Effector memory CD8-positive, alpha-beta T cell (primary cell): ENCODE data around the gene USP36.
A peak's percentile ranks its signal among the peaks of the same experiment; 100 is the strongest.
"Not testable (repeated sequence)": the region's sequence is repeated elsewhere in the genome, so short reads cannot be mapped to it uniquely, and the experiment has no call there.

Source experiments
- ATAC-seq: fragments of 150-1000 bp; cut with Tn5 transposase; replicated peaks from 2 replicates; pipeline ENCODE4 v1.10.0; 2021; ENCODE audit warnings: mild to moderate bottlenecking, moderate library complexity
- DNase-seq, 3 experiments: peaks; one replicate each; pipeline ENCODE4 v3.0.0; 2021
- H3K27ac Mint-ChIP-seq, 2 donors: one replicate each; pipeline ENCODE4 v1.8.0; 2022; ENCODE audit warnings: mild to moderate bottlenecking in 2 of 2, mixed read lengths in 2 of 2, moderate library complexity in 2 of 2
- H3K27me3 Mint-ChIP-seq, 2 donors: one replicate each; pipeline ENCODE4 v1.8.0; 2022; ENCODE audit warnings: mixed read lengths in 2 of 2
- H3K36me3 Mint-ChIP-seq: one replicate; pipeline ENCODE4 v1.8.0; 2022; ENCODE audit warnings: mild to moderate bottlenecking, moderate library complexity, mixed read lengths; ENCODE audit not compliant: insufficient read depth
- H3K4me1 Mint-ChIP-seq, 2 donors: one replicate each; pipeline ENCODE4 v1.8.0; 2022; ENCODE audit warnings: low read depth in 2 of 2, mixed read lengths in 2 of 2
- H3K4me3 Mint-ChIP-seq, 2 donors: one replicate each; pipeline ENCODE4 v1.8.0; 2022; ENCODE audit warnings: mild to moderate bottlenecking in 2 of 2, mixed read lengths in 2 of 2, moderate library complexity in 2 of 2
- H3K9me3 Mint-ChIP-seq, 2 donors: one replicate each; pipeline ENCODE4 v1.8.0; 2022; ENCODE audit warnings: mixed read lengths in 2 of 2

USP36 gene

GRCh38 chr17:78766743-78767294, 73.8 kb downstream of the USP36 start:
- Mint-ChIP-seq H3K27ac (no peak overlapping the region), H3K9me3 (no peaks in the 10 kb centered on the region), H3K27me3 (no peaks in the 10 kb centered on the region), H3K4me3 (no peak overlapping the region), H3K4me1 (peaks cover 31 to 41% of the 10 kb centered on the region in 2 donors), H3K36me3 (peaks cover 8% of the 10 kb centered on the region)
- ATAC-seq (peak; percentile 37), DNase-seq (no peak)

DNA sequence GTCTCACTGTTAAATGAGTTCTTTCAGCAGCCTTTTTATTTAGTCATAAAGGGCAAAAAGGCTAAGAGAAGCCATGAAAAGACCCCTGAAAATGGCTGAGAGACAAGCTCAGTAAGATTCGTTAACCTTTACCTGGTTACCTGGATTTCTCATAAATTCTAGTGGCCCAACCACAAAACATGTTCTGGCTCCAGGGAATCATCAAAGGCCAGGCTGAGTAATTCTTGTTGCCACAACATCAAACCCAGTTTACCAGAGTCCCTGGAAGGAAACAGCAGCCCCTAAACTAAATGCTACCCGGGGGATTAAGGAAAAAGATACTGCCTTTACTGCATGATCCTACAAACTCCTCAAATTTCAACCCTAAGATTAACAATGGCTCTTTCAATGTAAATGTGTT, 74.4 kb downstream of the USP36 start:
- Mint-ChIP-seq H3K4me1 (peaks cover 31 to 43% of the 10 kb centered on the region in 2 donors), H3K27ac (no peak overlapping the region), H3K36me3 (peaks cover 8% of the 10 kb centered on the region), H3K27me3 (no peaks in the 10 kb centered on the region), H3K4me3 (no peak overlapping the region), H3K9me3 (no peaks in the 10 kb centered on the region)
- ATAC-seq (no peak), DNase-seq (no peak)

DNA sequence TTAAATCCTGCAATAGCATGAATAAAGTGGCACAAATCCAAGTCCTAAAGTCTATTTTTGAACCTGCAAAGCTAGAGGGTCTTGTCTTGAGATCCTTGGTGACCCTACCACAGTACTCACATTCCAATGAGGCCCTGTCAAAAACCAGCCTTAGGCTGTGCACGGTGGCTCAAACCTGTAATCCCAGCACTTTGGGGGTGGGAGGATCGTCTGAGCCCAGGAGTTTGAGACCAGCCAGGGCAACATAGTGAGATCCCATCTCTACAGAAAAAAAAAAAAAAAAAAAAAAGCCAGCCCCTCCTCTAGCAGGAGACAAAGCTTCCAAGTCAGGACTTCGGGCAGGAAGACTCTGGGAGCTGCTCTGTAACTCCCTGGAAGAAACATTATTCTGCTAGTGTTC, 74.8 kb downstream of the USP36 start:
- Mint-ChIP-seq H3K9me3 (no peaks in the 10 kb centered on the region), H3K36me3 (peaks cover 8% of the 10 kb centered on the region), H3K4me1 (peaks cover 30 to 42% of the 10 kb centered on the region in 2 donors), H3K4me3 (peak overlapping the region in 1 of 2 donors; percentile 36), H3K27ac (no peak overlapping the region), H3K27me3 (no peaks in the 10 kb centered on the region)
- DNase-seq (no peak), ATAC-seq (no peak)

DNA sequence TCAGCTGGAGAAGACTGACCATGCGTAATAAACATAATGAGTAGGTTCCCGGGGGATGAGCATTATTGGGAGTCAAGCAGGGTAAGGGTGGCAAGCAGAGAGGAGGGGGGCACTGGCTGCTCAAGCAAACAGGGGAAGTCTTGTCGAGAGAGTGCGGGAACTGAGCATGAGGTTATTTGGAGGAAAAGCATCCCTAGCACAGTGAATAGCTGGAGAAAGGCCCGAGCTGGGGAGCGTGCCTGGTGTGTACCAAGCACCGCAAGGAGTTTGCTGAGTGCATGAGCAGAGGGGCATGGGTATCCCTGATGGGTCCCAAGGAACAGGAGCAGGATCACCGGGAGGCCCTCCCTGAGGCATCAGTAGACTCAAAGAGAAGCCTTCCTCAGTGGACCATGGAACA, 75.7 kb downstream of the USP36 start:
- H3K27me3 Mint-ChIP-seq = no peaks in the 10 kb centered on the region
- H3K4me1 Mint-ChIP-seq = peaks cover 28 to 40% of the 10 kb centered on the region in 2 donors
- H3K27ac Mint-ChIP-seq = peak overlapping the region; percentile 80 to 92
- H3K36me3 Mint-ChIP-seq = peaks cover 13% of the 10 kb centered on the region
- no peaks in the 10 kb centered on the region for H3K9me3 Mint-ChIP-seq
- H3K4me3 Mint-ChIP-seq = peak overlapping the region; percentile 48 to 68
- no peak for ATAC-seq
- DNase-seq = no peak

GRCh38 chr17:78763561-78763960, 77.1 kb downstream of the USP36 start:
- H3K27me3 Mint-ChIP-seq = no peaks in the 10 kb centered on the region

DNA sequence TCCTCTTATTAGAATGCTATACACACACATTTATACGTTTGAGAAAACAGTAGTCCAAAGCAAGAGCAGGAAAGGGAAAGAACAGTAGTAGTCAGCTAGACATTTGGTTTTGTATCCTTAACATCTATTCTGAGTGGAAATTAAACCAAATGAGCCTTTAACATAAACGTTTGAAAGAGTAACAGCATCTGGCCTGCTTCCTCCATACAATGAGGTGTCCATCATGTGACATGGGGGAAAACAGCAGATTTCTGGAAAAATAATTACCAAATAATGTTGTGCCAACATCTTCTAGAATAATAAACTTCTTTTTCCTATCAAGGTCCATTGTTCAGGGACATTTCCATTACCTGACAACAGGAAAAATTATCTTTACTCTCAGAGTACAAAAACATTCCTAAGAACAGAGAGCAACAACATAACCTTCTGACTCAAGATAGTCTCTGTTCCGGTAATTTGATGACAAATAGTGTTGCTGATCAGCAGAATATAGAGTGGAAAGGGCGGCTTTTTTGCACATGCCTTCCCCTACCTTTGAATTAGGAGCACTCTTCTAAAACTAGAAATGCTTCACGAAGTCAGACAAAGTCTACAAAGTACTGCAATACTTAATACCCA, 78.7 kb downstream of the USP36 start:
- Mint-ChIP-seq H3K9me3 (no peaks in the 10 kb centered on the region), H3K36me3 (peaks cover 33% of the 10 kb centered on the region), H3K27me3 (no peaks in the 10 kb centered on the region), H3K4me3 (peak overlapping the region; percentile 35 to 47), H3K27ac (peak overlapping the region; percentile 47 to 83), H3K4me1 (peaks cover 49 to 68% of the 10 kb centered on the region in 2 donors)
- no peak for ATAC-seq
- DNase-seq = no peak

More at GRCh38 chr17:78763561-78763960, 77.1 kb downstream of the USP36 start:
- H3K4me3 Mint-ChIP-seq = peak overlapping the region; percentile 23 to 41
- peak overlapping the region in 1 of 2 donors; percentile 80 for H3K27ac Mint-ChIP-seq
- peaks cover 26% of the 10 kb centered on the region for H3K36me3 Mint-ChIP-seq
- no peak for DNase-seq
- H3K9me3 Mint-ChIP-seq = no peaks in the 10 kb centered on the region
- ATAC-seq = no peak
- H3K4me1 Mint-ChIP-seq = peaks cover 39 to 53% of the 10 kb centered on the region in 2 donors

GRCh38 chr17:78759969-78760352, 80.7 kb downstream of the USP36 start:
- Mint-ChIP-seq H3K4me3 (peak overlapping the region; percentile 67 to 78), H3K36me3 (peaks cover 44% of the 10 kb centered on the region), H3K27ac (peak overlapping the region; percentile 87 to 90), H3K9me3 (no peaks in the 10 kb centered on the region), H3K27me3 (no peaks in the 10 kb centered on the region), H3K4me1 (peaks cover 53 to 76% of the 10 kb centered on the region in 2 donors)
- DNase-seq (no peak), ATAC-seq (no peak)

DNA sequence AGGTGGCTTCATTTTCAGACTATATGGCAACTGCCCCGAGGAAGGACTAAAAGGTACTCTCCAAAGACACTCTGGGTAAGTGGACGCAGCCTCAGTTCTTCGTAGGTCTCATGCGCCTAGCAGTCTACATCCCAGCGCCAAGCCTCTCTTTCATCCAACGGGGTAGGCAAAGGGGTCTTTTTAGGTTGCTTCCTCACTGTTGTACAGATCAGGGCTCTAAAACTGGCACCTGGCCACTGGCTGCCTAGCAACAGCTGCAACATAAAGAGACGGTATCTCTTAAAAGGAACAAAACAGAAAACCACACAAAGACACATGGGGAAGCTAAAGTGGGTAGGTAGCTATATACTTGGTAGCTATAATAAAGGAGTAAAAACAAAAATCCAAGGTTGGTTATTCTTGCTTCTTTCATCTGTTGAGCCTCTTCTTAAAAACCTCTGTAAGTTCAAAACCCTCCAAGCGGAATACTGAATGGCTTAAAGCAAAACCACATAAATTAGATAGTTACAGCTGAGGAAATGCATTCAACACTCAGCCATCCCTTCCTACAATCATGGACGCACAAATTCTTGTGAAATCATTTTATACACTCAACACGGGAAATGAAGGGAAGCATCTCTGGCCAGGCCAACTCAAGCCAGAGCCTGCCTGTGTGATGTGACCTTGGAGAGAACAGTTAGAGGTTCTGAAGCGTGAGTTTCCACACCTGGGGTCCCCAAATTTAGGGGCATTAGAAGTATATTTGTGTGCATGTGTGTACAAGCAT, 81.2 kb downstream of the USP36 start:
- H3K27me3 Mint-ChIP-seq = no peaks in the 10 kb centered on the region
- no peaks in the 10 kb centered on the region for H3K9me3 Mint-ChIP-seq
- peaks cover 44% of the 10 kb centered on the region for H3K36me3 Mint-ChIP-seq
- peak overlapping the region; percentile 87 to 90 for H3K27ac Mint-ChIP-seq
- peak; percentile 91 for ATAC-seq
- peak; percentile 73 to 80 (median 74) for DNase-seq
- peaks cover 48 to 70% of the 10 kb centered on the region in 2 donors for H3K4me1 Mint-ChIP-seq
- H3K4me3 Mint-ChIP-seq = peak overlapping the region; percentile 67 to 78

DNA sequence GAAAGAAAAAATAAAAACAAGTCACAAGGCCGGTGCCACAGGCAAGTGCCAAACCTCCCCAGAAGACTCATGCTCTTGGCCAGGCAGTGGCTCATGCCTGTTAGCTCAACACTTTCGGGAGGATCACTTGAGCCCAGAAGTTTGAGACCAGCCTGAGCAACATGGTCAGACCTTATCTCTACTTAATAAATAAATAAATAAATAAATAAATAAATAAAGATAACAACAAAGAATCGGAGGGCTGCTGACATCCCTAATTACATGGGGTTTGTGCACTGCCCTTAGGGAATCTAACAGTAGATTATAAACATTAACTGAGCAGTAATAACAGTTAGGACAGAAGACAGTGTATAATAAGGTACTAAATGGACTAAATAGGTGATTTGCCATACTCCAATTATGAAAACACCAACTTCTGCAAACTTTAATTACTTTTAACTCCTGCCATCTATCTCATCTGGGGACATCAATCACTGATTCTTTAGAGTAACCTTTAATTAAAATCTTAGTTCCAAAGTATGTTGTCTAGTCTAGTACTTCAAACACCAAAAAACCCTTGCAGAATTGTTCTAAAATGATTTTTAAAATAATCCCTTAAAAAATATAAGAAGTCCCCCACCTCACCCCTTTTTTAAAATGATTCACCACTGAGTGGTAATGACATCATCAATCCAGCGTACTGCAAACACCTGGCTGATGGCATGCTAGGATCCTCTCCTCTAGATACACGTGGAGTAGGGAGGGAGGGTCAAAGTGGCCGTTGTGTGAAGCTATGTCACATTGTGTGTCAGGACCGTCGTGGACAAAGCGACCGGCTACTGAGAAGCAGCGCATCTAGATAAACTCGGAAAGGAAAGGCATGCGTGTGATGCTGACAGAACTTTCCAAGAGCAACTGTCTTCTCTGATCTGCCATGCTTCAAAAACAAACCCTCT, 87.0 kb downstream of the USP36 start:
- Mint-ChIP-seq H3K27ac (peak overlapping the region in 1 of 2 donors; percentile 89), H3K36me3 (peaks cover 51% of the 10 kb centered on the region), H3K9me3 (no peaks in the 10 kb centered on the region), H3K4me3 (peak overlapping the region; percentile 67 to 75), H3K4me1 (peaks cover 59 to 73% of the 10 kb centered on the region in 2 donors), H3K27me3 (no peaks in the 10 kb centered on the region)
- no peak for DNase-seq
- peak; percentile 25 for ATAC-seq

DNA sequence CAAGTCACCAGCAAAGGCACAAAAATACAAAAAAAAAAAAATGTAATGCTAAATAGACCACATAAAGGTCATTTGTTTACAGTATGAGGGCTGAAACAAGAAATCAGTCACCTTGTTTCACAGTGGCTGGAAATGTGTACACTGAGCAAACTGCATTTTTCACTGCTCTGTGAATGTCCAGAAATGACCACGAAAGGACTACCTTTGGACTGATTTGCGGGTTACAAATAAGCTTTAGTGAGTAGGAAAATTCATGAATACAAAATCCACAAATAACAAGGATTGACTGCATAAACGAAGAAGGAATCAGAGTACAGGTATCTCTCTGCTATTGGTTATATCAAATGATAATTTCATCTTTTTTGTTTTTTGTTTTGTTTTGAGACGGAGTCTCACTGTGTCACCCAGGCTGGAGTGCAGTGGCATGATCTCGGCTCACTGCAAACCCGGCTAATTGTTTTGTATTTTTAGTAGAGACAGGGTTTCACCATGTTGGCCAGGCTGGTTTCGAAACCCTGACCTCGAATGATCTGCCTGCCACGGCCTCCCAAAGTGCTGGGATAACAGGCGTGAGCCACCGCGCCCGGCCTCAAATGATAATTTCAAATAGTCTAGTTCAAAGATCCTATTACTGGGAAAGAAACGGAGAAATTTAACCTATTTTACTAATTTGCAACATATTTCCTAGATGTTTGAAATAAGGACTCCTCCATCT, 89.0 kb downstream of the USP36 start:
- Mint-ChIP-seq H3K4me1 (peaks cover 62 to 73% of the 10 kb centered on the region in 2 donors), H3K9me3 (no peaks in the 10 kb centered on the region), H3K27ac (peak overlapping the region; percentile 83 to 89), H3K36me3 (peaks cover 47% of the 10 kb centered on the region), H3K27me3 (no peaks in the 10 kb centered on the region), H3K4me3 (peak overlapping the region; percentile 67 to 75)
- ATAC-seq (no peak), DNase-seq (no peak)

- peak overlapping the region in 1 of 2 donors; percentile 89 for H3K27ac Mint-ChIP-seq
- H3K4me3 Mint-ChIP-seq = peak overlapping the region; percentile 54 to 67
- not testable (repeated sequence) for H3K27me3 Mint-ChIP-seq, ATAC-seq, DNase-seq, H3K9me3 Mint-ChIP-seq
- peaks cover 49% of the 10 kb centered on the region for H3K36me3 Mint-ChIP-seq
- peaks cover 62 to 76% of the 10 kb centered on the region in 2 donors for H3K4me1 Mint-ChIP-seq
These were observed 89.6 kb downstream of the USP36 start for GRCh38 chr17:78751000-78751399.

DNA sequence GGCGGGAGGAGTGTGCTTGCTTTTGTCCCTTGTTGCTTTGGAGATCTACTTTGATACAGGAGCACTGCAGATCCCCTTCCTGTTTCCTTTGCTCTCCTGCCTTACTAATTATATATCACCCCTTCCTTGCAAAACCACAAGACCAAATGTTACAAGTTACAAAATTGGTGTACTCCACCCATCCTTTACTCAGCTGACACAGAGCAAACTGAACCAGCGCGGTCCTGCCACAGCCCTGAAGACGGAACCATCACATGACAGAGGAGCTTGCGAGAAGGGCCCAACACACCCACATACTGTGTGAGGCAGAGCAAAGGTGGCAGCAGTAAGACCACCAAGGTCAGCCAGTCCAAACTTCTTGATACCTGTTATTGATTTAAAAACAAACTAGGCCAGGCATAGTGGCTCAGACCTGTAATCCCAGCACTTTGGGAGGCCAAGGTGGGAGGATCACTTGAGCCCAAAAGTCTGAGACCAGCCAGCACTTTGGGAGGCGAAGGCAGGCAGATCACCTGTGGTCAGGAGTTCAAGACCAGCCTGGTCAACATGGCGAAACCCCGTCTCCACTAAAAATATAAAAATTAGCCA, 91.8 kb downstream of the USP36 start:
- Mint-ChIP-seq H3K36me3 (peaks cover 52% of the 10 kb centered on the region), H3K4me1 (peaks cover 76 to 88% of the 10 kb centered on the region in 2 donors), H3K27ac (peak overlapping the region; percentile 82 to 89), H3K9me3 (no peaks in the 10 kb centered on the region), H3K4me3 (peak overlapping the region; percentile 83 to 87), H3K27me3 (no peaks in the 10 kb centered on the region)
- DNase-seq = peak; percentile 72 to 73 (median 72)
- peak; percentile 89 for ATAC-seq
